ENCODE data around the gene DOCK9.

Gene DOCK9

GRCh38 chr13:98942997-98943396 lies 34.9 kb downstream of the DOCK9 start:
- no peak for TF ChIP-seq CTCF (IDR thresholded peaks at IDR 0.05; ENCODE audit: low read depth, low read length, missing control alignments)
- no peak overlapping the region for H3K4me3 ChIP-seq (ENCODE audit: low read depth, low read length)
- DNase-seq (ENCODE audit: low read depth) = no peak

GRCh38 chr13:98942485-98942884 lies 35.4 kb downstream of the DOCK9 start:
- TF ChIP-seq CTCF (IDR thresholded peaks at IDR 0.05; ENCODE audit: low read depth, low read length, missing control alignments) = no peak
- DNase-seq (ENCODE audit: low read depth) = no peak

GRCh38 chr13:98941536-98941935 lies 36.3 kb downstream of the DOCK9 start:
- no peak overlapping the region for H3K4me3 ChIP-seq (ENCODE audit: low read depth, low read length)
- no peak for DNase-seq (ENCODE audit: low read depth)

More at GRCh38 chr13:98942485-98942884, 35.4 kb downstream of the DOCK9 start:
- H3K4me3 ChIP-seq (ENCODE audit: low read depth, low read length) = no peak overlapping the region

GRCh38 chr13:98941126-98941525 lies 36.7 kb downstream of the DOCK9 start:
- no peak overlapping the region for H3K4me3 ChIP-seq (ENCODE audit: low read depth, low read length)
- DNase-seq (ENCODE audit: low read depth) = no peak
- TF ChIP-seq CTCF (IDR thresholded peaks at IDR 0.05; ENCODE audit: low read depth, low read length, missing control alignments) = no peak

More at GRCh38 chr13:98941536-98941935, 36.3 kb downstream of the DOCK9 start:
- TF ChIP-seq CTCF (IDR thresholded peaks at IDR 0.05; ENCODE audit: low read depth, low read length, missing control alignments) = no peak

- H3K4me3 ChIP-seq (ENCODE audit: low read depth, low read length) = no peak overlapping the region
- DNase-seq (ENCODE audit: low read depth) = no peak
- TF ChIP-seq CTCF (IDR thresholded peaks at IDR 0.05; ENCODE audit: low read depth, low read length, missing control alignments) = no peak
Observed at GRCh38 chr13:98940325-98941001, 37.4 kb downstream of the DOCK9 start.

GRCh38 chr13:98939660-98940191 lies 38.1 kb downstream of the DOCK9 start:
- H3K4me3 ChIP-seq (ENCODE audit: low read depth, low read length) = no peak overlapping the region
- no peak for DNase-seq (ENCODE audit: low read depth)
- TF ChIP-seq CTCF (IDR thresholded peaks at IDR 0.05; ENCODE audit: low read depth, low read length, missing control alignments) = no peak

- TF ChIP-seq CTCF (IDR thresholded peaks at IDR 0.05; ENCODE audit: low read depth, low read length, missing control alignments) = no peak
- no peak overlapping the region for H3K4me3 ChIP-seq (ENCODE audit: low read depth, low read length)
- no peak for DNase-seq (ENCODE audit: low read depth)
Observed at GRCh38 chr13:98938801-98939200, 39.1 kb downstream of the DOCK9 start.
